PC-3 (cell line): Measurements from ENCODE around the gene CIZ1.

Experiments used
- EZH2phosphoT487 ChIP-seq: fragments of 300-600 bp; sonication (generic); IDR thresholded peaks from 2 replicates; pipeline ENCODE4 v1.6.1; 2018; ENCODE audit warnings: mild to moderate bottlenecking, antibody characterized with exemption, low read length, borderline replicate concordance
- TF ChIP-seq, protein P1 (sequence below): fragments of 300-600 bp; sonication (generic); conservative IDR thresholded peaks from 2 replicates; pipeline ENCODE4 v1.5.1; 2017; ENCODE audit warnings: antibody characterized with exemption, low read depth, mild to moderate bottlenecking, low read length

DNA sequence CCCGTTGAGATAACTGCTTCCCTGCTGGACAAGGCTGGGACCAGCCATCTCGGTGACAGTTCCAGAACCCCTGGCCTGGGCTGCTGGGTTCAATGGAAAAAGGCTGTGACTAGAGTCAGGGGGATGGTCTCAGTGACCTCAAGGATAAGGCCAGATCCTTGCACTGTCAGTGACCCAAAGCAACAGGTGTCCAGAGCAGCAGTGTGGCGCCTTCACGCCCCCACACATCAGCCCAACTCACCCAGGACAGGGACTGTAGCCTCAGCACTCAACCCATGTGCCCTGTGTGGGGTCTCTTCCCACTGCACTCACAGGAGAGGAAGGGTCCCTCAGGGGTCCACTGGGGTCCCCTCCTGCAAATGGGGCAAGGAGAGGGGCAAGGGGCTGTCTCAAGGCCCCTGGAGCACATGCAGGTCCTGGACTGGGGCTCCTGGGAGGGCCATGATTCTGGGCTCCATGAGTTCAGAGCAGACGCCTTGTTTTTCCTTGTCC, 42.8 kb downstream of the CIZ1 start:
- TF ChIP-seq, protein P1, sequence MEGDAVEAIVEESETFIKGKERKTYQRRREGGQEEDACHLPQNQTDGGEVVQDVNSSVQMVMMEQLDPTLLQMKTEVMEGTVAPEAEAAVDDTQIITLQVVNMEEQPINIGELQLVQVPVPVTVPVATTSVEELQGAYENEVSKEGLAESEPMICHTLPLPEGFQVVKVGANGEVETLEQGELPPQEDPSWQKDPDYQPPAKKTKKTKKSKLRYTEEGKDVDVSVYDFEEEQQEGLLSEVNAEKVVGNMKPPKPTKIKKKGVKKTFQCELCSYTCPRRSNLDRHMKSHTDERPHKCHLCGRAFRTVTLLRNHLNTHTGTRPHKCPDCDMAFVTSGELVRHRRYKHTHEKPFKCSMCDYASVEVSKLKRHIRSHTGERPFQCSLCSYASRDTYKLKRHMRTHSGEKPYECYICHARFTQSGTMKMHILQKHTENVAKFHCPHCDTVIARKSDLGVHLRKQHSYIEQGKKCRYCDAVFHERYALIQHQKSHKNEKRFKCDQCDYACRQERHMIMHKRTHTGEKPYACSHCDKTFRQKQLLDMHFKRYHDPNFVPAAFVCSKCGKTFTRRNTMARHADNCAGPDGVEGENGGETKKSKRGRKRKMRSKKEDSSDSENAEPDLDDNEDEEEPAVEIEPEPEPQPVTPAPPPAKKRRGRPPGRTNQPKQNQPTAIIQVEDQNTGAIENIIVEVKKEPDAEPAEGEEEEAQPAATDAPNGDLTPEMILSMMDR, result no peak
- TF ChIP-seq EZH2phosphoT487, result no peak
